AG09319 (cell line): ENCODE results near the gene MAP7D3.
"Not testable (repeated sequence)": the region's sequence is repeated elsewhere in the genome, so short reads cannot be mapped to it uniquely, and the experiment has no call there.

Experiments used
- DNase-seq: peaks from one replicate; pipeline ENCODE4 v3.0.0-alpha.2; 2010; ENCODE audit warnings: low read depth; ENCODE audit errors: extremely low read depth
- CTCF ChIP-seq: IDR thresholded peaks from 2 replicates; pipeline ENCODE4 v1.5.1; 2011; ENCODE audit warnings: low read depth, mild to moderate bottlenecking, inconsistent platforms, low read length, moderate library complexity

MAP7D3 gene

GRCh38 chrX:136168929-136169735 lies 82.1 kb downstream of the MAP7D3 start:
- peak; percentile 96 for DNase-seq
- TF ChIP-seq CTCF = no peak; the same call in 1 of the 2 replicates

GRCh38 chrX:136167989-136168388 lies 83.2 kb downstream of the MAP7D3 start:
- not testable (repeated sequence) for DNase-seq

DNA sequence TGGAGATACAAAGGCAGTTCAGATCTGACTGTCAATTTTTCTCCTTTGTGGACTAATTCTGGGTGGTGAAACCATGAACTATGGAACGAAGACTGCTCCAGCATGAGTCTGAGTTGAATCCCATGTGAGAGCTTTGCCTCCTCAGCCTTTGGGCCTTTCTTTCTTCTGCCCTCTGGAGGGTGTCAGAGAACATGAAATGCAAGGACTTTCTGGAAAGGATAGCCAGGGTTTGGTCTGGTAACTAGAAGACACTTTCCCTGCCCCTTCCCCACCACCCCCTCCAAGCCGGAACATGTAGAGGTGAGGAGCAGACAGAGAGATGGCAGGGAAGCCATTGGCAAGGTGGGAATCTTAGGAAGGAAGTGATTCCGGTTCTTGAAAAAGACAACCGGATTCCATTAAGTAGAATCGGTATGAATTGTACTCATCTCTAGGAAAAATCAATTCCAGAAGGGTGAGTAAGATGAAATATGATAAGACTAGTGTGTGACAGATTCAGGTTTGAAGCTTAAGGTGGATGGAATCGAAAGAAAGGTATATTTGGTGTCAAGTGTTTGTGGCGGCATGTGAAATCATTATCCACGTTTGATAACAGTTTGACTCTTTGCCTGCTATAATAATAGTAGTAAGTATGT lies 84.9 kb downstream of the MAP7D3 start:
- TF ChIP-seq CTCF = peak; percentile 63
- no peak for DNase-seq

DNA sequence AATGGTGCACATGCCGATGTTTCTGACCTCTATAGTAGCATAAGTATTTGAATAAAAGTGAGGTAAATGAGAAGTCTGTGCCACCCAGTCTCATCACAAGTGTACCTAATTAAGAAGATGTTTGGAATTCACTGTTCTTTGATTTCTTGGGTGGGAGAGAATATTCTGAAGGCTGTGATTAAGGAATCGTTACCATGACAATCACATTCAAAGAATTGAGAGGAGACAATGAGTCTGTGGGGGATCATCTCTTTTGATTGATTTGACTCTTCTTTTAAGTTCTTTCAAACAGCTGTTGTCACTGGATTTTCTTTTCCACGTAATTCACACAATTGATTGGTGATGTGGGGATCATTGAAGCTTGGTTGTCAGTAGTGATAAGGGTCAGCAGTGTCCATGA lies 85.8 kb downstream of the MAP7D3 start:
- no peak for DNase-seq
- no peak for TF ChIP-seq CTCF

DNA sequence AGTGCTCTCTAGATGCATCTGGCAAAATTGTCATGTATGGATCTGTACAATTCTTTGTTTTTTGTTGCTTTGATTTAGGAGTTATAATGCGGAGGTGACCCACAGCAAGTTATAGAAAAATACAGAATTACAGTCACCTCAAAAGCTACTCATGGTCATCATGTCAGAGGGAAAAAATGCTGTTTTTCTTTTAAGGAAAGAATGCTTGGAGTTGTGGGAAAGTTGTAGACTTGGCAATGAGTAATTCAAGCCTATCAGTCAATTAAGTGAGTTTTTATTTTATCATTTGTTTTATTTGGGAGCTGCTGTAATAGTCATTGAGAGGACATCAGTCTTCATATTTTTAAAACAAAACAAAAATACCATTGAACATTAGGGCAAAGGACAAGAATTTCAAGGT lies 87.5 kb downstream of the MAP7D3 start:
- TF ChIP-seq CTCF = no peak
- DNase-seq = no peak
